IgD-negative memory B cell (primary cell): ENCODE results near the gene TRMT10A. TPM values are rescaled to one million over a fixed set of nuclear protein-coding genes. Genes with fewer than 3 reads are reported as not detected.

Source experiments
- H3K27ac Mint-ChIP-seq, 3 donors: one replicate each; pipeline ENCODE4 v1.8.0; 2020 to 2022; ENCODE audit warnings: mild to moderate bottlenecking in 3 of 3, mixed read lengths in 3 of 3, moderate library complexity in 1 of 3
- H3K27me3 Mint-ChIP-seq: one replicate; pipeline ENCODE4 v1.8.0; 2021; ENCODE audit warnings: mixed read lengths
- H3K36me3 Mint-ChIP-seq: one replicate; pipeline ENCODE4 v1.8.0; 2020; ENCODE audit warnings: mild to moderate bottlenecking, mixed read lengths
- H3K4me1 Mint-ChIP-seq, 3 donors: one replicate each; pipeline ENCODE4 v1.8.0; 2020 to 2022; ENCODE audit warnings: mixed read lengths in 3 of 3, mild to moderate bottlenecking in 1 of 3
- H3K4me3 Mint-ChIP-seq, 4 donors: one replicate each; pipeline ENCODE4 v1.8.0; 2020 to 2022; ENCODE audit warnings: mild to moderate bottlenecking in 4 of 4, mixed read lengths in 4 of 4, moderate library complexity in 3 of 4
- H3K9me3 Mint-ChIP-seq, 3 donors: one replicate each; pipeline ENCODE4 v1.8.0; 2020 to 2021; ENCODE audit warnings: mixed read lengths in 3 of 3, mild to moderate bottlenecking in 1 of 3
- polyA plus RNA-seq: library from polyadenylated mRNA; unstranded; fragments of 300-500 nt; fragmentation: Illumina TruSeq; gene quantifications from one replicate; pipeline ENCODE4 v1.2.3, GENCODE V29; 2021

Gene TRMT10A
- polyA plus RNA-seq, 1 donor from 2014 or later: 2.3 TPM

DNA sequence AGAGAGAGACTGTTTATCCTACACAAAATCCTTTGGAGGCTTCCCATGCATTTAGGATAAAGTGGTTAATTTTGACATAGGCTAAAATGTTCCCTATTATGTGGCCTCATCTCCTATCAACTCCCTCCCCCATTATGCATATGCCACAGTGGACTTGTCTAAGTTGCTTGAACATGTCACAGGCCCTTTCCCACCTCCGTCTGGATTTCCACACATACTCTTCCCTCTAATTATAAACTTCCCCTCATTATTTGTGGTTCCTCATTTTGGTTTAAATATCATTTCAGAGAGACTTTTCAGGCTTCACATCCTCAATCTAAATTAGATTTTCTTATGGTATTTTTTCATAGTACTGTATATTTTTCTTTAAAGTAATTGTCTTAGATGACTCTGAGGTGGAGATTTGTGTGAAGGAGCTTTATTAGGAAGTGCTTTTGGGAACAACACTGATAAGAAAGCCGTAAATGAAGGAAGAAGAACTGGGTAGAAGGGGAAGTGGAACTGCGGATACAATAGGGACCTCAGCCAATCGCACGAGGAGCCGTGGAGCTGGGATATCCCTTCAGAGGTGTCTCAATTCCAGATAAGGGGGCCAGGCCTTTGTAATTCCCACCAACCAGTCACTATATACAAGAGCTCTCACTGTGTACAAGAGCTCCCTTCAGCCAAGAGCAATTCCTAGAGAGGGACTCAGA lies 45.1 kb downstream of the TRMT10A start:
- H3K27ac Mint-ChIP-seq: no peak overlapping the region
- H3K36me3 Mint-ChIP-seq: no peaks in the 10 kb centered on the region
- H3K4me1 Mint-ChIP-seq: no peaks in the 10 kb centered on the region
- no peak overlapping the region for H3K4me3 Mint-ChIP-seq
- no peaks in the 10 kb centered on the region for H3K9me3 Mint-ChIP-seq
- no peaks in the 10 kb centered on the region for H3K27me3 Mint-ChIP-seq

DNA sequence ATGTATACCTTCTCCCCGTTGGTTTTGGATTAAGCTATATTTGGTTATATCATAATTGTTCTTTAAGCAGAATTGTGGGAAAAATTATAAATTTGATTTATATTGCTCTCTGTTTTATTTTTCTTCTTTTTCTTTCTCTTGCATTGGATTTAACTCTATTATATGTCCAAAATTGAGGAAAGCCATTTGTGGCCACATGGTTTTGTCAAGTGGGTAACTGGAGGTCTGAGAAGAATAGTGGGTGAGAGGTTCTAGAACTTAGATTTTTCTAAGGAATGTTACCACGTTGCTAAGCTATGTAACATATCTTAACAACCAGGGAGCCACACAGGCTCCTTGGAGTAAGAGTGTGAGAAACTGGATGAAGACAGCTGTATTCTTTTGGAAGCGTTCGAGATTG lies 53.1 kb downstream of the TRMT10A start, which contains the start of gene C4orf17:
C4orf17 (plus strand) TSS at position 301 of the 400 bp plus-strand sequence. CDS start 2,061 bp downstream, outside the sequence.
- H3K27ac Mint-ChIP-seq: no peak within 1 kb of the TSS
- peaks cover 0 to 5% (median 0%) of the 10 kb centered on the region in 3 donors for H3K9me3 Mint-ChIP-seq
- no peak within 1 kb of the TSS for H3K4me3 Mint-ChIP-seq
- peaks cover 5% of the 10 kb centered on the region for H3K27me3 Mint-ChIP-seq
- peaks cover 0 to 1% (median 0%) of the 10 kb centered on the region in 3 donors for H3K4me1 Mint-ChIP-seq
- no peaks in the 10 kb centered on the region for H3K36me3 Mint-ChIP-seq

DNA sequence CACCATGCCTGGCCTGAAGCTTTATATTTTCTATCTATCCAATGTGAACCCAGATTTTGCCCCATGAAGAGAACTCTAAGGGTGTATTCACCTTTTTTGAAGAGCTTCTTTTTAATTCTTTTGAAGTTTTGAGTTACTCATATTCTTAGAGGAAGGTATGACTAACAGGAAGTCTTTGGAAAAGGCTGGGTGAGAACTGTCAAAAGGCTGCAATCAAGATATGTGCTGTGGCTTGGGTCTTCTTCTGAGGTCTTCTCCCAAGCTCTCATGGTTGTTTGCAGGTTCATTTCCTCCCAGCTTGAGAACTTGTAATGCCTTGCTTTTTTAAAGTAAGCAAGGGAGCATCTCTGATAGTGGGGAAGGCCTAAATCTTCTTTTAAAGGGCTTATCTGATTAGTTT lies 56.1 kb downstream of the TRMT10A start:
- Mint-ChIP-seq H3K4me3 (no peak overlapping the region), H3K27me3 (peaks cover 5% of the 10 kb centered on the region), H3K27ac (no peak overlapping the region), H3K4me1 (peaks cover 0 to 1% (median 0%) of the 10 kb centered on the region in 3 donors), H3K9me3 (peaks cover 0 to 5% (median 0%) of the 10 kb centered on the region in 3 donors), H3K36me3 (no peaks in the 10 kb centered on the region)

DNA sequence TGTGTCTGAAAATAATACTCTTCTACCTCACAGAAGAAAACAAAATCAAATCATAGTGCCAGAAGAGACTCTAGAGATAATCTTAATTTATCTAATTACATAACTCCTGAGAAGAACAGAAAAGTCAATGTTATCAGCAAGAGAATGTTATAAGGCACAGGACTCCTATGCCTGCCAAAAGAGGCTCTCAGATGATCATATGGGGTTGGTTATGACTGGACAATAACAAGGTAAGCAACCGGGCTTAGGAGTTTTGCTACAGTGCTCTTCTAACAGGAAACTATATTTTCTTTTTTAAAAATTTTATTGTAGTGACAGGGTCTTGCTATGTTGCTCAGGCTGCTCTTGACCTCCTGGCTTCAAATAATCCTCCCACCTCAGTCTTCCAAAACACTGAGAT lies 56.5 kb downstream of the TRMT10A start:
- no peak overlapping the region for H3K4me3 Mint-ChIP-seq
- H3K36me3 Mint-ChIP-seq: no peaks in the 10 kb centered on the region
- peaks cover 0 to 1% (median 0%) of the 10 kb centered on the region in 3 donors for H3K4me1 Mint-ChIP-seq
- H3K9me3 Mint-ChIP-seq: peaks cover 0 to 5% (median 0%) of the 10 kb centered on the region in 3 donors
- H3K27me3 Mint-ChIP-seq: peaks cover 5% of the 10 kb centered on the region
- no peak overlapping the region for H3K27ac Mint-ChIP-seq

DNA sequence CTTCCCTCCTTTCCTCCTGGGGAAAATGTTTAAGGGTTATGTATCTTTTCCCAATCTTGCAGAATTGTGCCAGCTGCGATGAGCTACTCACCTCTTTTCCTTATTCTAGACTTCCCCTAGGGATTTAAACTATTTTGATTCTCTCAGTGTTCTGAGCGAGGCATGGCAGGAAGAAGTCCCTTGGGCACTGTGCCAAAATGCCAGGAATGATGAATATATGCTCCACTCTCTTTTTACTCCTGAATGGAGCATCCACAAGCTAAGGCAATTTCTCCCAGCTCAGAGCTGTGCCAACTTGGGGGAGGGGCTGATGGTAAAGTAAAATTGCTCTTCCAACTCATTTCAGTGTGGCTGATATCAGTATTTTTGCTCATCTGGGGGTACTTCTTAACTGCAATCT lies 57.1 kb downstream of the TRMT10A start:
- H3K9me3 Mint-ChIP-seq: peaks cover 0 to 5% (median 0%) of the 10 kb centered on the region in 3 donors
- no peak overlapping the region for H3K27ac Mint-ChIP-seq
- no peaks in the 10 kb centered on the region for H3K36me3 Mint-ChIP-seq
- peaks cover 5% of the 10 kb centered on the region for H3K27me3 Mint-ChIP-seq
- H3K4me3 Mint-ChIP-seq: no peak overlapping the region
- H3K4me1 Mint-ChIP-seq: peaks cover 0 to 1% (median 0%) of the 10 kb centered on the region in 3 donors

DNA sequence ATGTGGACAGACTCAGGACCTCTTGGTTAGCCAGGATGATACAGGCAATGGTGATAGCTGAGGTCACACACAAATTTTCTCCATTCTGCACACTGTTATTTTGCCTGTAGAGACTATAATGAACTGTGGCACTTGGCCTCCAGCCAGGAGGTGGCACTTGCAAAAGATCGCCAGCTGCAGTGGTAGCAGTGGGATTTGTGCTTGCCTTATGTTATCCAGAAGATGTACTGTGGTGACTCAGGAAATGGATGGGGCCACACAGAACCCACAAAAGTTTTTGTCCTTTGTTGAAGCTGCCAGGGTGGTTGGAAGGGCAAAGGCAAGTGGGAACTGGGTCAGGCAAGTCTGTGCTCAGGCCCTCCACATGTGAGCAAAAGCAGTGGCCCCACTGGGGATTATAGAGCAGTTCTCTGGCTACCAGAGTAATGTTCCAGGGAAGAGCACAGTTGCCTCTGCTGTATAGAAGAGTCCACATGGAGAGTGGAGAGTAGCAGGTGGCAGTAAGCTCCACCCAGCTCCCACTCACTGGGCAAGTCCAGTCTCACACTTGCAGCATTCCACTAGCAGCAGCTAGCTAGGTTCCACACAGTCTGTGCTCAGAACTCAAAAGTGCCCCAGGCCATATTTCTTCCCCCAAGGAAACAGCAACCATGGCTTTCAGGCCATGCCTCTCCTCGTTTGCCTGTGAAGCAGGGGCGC lies 58.9 kb downstream of the TRMT10A start:
- Mint-ChIP-seq H3K36me3 (no peaks in the 10 kb centered on the region), H3K4me3 (no peak overlapping the region), H3K27me3 (peaks cover 3% of the 10 kb centered on the region), H3K27ac (no peak overlapping the region), H3K4me1 (peaks cover 0 to 1% (median 0%) of the 10 kb centered on the region in 3 donors), H3K9me3 (peaks cover 0 to 5% (median 0%) of the 10 kb centered on the region in 3 donors)

Other genes starting within 250 kb of the TRMT10A start
- gene ADH1B, start 242.6 kb downstream of the TRMT10A start, polyA plus RNA-seq: not detected
- not detected for gene ADH1C, start 211.3 kb downstream of the TRMT10A start, polyA plus RNA-seq
- not detected for gene ADH7, start 128.7 kb downstream of the TRMT10A start, polyA plus RNA-seq
- not detected for gene C4orf17, start 53.0 kb downstream of the TRMT10A start, polyA plus RNA-seq
- not detected for gene MTTP, start 10.8 kb upstream of the TRMT10A start, polyA plus RNA-seq
- gene C4orf54, start 93.8 kb upstream of the TRMT10A start, polyA plus RNA-seq: not detected